GM19467 (cell line): Measurements from ENCODE around the gene RFTN1.
A peak's percentile ranks its signal among the peaks of the same experiment; 100 is the strongest.

Experiments
- ATAC-seq: cut with Tn5 transposase; IDR thresholded peaks from one replicate; pipeline ENCODE4 v1.9.1; 2021; ENCODE audit warnings: mild to moderate bottlenecking, moderate library complexity; ENCODE audit not compliant: unreplicated experiment

The RFTN1 gene

DNA sequence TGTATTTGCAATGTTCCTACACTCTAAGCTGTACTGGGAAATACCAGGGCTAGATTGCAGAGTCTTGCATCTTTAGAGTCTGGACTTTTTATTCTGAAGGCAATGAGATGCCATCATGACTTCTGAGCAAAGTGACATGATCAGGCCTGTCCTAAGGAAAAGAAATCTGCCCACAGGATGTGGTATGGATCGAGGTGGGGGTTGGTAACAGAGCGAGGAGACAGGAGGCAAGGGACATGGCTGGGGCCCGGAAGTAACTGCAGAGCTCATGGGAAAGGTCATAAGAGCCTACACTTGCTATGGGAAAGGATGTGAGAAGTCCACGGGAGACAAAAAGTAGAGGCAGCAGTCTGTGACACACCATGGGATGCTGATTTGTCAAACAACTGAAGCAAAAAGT, 126.9 kb downstream of the RFTN1 start:
- no peak for ATAC-seq

DNA sequence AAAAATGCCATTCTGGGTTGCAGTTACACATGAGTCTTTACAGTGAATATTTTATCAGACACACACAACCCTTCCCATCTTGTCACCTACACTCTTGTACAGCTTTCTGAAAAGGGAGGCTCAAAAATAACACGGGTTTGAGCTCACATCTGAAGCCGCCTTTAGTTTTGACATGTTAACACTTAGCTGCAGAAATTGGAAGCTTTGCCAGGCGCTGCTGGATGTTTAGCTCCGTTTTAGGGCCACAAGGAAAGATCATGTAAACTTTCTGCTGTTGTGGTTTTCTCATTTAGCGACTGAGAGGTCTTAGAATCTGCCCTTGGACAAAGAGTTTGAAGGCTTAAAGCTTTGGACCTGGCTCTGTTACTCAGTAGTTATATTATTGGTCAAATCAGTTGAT, 128.3 kb downstream of the RFTN1 start:
- ATAC-seq, result no peak

DNA sequence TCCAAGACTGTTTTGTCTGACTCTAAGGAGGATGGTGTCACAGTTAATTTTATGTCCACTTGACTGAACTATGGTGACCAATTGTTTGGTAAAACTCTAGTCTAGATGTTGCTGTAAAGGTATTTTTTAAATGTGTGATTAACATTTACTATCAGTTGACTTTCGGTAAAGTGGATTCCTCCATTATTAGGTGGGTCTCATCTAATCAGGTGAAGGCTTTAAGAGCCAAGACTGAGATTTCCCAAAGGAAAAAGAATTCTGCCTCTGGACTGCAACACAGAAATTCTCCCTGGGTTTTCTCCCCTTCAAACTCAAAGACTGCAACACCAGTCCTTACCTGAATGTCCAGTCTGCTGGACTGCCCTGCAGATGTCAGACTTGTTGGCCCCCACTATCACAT, 129.6 kb downstream of the RFTN1 start:
- ATAC-seq, result no peak

DNA sequence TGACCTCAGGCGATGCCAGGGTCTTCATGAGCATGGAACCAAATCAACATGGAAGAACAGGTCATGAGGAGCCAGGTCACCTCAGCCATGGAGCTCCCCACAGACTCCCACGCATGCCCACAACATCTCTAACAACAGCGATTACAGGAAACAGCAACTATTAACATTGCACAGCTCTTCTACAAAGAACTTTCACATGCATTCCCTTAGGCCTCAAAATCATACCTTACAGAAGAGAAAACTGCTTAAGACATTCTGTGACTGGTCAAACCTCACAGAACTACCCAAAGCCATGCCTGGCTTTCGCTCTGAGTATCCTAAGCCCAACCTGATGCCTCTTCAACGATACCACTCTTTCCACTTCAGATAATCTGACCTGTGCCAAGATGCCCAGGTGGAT, 130.7 kb downstream of the RFTN1 start:
- no peak for ATAC-seq

DNA sequence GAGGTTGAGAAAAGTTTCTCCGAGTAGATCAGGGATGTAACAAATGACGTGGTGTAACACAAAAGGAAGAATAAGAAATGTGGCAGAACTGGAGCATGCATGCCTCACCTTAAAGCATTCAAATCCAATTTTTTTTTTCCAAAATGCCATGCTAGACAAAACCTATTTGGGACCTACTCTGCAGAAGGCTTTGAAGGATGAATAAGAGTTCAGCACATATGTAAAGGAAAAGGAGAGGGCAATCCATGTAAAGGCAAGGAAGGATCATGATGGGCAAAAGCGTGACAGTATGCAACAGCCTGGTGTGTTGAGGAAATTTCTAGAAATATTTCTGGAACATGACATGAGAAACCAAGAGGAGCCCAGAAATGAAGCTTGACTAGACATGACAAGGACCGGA, 132.1 kb downstream of the RFTN1 start:
- no peak for ATAC-seq

DNA sequence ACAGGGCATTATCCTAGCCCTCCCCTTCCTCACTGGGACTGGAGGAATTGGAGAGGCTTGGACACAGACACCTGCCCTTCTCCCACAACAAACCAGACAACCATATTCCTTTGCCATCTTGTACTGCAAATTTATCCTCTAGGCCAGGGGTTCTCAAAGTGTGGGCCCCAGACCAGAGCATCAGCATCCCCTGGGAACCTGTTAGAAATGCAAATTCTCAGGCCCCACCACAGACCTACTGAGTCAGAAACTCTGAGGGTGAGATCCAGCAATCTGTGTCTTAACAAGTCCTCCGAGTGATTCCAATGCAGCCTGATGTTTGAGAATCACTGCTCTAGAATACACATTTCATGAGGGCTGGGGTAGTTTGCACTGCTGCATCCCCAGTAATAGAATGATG, 133.1 kb downstream of the RFTN1 start:
- ATAC-seq, result no peak

DNA sequence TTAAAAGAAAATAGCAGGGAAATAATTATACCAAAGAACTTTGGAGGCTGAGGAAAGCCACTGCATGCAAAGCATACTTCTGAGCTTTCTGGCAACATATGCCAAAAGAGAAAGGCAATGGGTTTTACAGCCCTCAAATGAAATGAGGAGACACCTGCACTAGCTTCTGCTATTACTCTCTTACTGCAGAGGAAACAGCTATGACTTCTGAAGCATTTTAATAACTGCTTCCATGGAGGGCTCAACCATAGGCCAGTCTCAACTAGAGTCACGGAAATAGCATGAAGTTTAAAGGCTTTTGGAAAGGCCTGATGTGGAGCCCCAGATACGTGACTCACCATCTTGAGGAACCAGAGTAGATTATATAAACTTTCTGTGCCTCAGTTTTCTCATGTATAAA, 133.7 kb downstream of the RFTN1 start:
- peak; percentile 26 for ATAC-seq

DNA sequence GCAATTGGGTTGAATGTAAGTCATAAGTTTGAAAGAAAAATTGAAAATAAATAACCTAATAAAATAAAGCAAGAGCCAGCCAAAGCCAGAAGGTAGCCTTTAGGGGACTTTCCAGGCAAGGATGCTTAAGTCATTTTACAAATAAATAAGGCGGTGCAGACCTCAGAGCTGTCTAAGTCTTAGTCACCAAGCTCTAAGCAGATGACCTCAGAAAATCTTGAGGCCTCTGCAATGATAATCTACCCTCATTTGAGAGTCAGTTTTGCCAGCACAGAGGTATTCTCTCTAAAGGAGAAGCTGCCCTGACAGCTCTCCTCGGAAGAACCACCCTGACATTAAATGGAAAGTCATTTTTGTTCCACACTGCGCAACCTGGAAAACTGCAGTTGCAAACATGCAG, 134.6 kb downstream of the RFTN1 start:
- ATAC-seq, result peak; percentile 47

DNA sequence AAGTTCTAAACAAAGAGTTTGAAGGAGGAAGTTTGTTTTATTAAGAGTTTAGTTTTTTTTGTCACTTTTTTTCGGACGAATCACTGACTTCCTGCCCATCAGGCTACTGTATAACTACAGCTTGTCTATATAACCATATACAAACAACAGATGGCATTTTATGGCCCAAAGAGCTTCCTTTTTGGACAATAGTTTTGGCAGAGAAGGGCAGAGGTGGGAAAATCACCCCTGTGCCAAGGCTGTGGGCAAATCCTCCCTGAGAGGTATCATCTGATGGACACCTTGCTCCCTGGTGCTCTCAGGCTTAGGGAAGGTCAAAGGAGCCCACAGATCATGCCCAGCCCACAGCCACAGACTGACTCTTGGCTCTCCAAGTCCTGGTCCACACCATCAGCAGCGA, 135.1 kb downstream of the RFTN1 start:
- ATAC-seq, result peak; percentile 5

DNA sequence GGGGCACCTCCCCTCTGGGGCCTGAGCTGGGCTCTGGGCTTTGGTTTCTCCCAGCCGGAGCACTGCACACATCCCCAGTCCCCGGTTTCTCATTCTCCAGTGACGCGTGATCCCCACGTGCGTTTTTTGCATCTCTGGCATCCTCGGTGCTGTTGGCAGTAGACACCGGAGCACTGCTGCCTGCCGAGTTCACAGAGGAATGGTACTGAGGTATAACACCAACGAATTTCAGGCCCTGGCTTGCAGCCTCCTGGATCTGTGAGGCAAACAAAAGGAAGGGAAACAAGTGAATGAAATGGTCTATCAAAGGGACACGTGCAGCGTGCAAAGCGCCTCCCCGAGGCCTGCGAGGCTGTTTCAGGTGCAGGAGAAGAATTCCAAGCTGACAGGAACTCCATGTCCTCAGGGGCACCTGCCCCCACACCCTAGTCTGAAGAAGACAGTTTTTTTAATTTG, 135.6 kb downstream of the RFTN1 start:
- no peak for ATAC-seq

DNA sequence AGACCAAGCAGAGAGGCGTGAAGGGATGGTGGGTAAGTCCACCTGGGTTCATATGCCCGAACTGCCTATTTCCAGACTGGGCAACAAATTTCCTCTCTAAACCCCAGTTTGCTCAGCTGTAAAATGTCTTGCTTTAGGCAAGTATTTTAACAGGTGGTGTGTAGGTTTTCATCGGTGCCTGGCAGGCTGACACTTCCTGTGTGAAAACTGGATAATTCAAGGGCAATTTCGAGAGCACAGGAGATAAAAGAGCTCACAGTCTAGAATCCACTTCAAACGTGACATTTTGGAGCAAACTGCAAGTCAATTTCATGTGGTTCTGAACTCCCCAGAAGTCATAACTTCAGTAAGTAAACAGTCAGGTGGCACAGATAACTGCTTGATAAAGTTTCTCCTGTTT, 136.3 kb downstream of the RFTN1 start:
- ATAC-seq, result no peak

DNA sequence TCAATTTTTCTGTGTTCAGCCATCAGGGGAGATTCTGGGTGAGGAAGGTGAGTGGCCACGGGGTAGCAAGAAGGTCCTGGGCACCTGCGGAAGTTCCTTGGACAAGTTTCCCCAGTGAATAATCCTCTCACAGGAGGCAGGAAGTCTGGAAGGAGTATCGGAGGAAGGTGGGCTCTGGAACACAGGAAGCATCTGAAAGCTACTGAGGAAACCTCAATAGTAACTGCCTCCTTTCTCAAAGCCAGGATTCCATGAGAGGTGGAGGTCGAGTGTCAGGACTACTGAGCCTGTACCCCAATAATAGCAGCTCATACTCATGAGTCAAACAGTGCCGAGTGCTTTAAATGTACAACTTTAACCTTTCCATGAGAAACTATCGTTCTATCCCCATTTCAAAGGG, 137.6 kb downstream of the RFTN1 start:
- ATAC-seq, result no peak

DNA sequence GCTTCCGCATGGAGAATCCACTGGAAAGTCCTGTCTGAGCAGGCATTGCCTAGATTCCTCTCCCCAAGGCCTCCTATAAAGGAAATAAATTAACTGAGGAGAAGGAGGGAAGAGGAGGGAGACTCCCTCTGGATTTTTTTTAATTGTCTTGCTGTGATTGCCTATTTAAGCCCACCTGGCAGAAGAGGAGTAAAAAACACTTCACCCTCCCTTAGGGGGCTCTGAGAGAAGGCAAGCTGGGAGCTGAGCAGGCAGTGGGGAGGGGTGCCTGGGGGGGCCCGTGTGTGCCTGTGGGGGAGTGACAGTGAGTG, 138.6 kb downstream of the RFTN1 start:
- ATAC-seq, result no peak

DNA sequence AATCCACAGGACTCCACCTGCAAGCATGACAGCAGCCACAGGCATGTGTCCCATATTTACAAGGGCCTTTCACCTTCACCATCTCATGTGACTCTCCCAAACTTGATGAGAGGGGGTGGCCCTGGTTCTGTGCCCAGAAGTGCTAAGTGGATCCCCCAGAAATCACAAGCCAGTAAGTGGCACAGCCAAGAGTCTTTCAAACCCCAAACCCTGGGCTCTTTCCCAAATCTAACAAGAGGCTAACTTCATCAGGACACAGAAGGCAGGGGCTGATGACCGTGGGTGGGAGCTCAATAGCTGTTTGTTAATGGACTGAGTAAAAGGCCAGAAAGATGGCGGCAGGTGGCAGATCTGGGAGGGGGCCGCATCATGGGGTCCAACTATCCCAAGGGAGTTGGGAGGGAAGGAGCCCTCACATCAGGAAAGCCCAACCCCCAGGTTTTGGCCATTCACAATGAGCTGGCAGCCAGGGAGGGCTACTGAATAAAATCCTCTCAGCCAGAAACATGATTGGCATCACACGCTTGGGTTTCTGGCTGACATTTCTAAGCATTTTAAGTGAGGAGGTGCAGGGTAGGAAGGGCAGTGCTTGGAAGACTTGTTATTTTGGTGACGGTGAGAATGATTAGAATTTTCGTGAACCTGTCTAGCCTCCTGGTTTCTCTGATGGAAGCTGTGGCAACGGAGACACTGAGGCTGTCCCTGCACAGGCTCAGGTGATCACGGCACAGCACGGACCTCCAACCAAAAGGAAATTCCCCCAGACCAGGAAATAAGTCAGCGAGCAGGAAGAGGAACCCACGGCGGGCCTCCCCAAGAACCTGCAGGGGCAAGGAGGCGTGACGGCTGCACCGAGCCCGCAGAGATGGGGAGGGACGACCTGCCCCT, 139.2 kb downstream of the RFTN1 start:
- peak; percentile 32 for ATAC-seq

DNA sequence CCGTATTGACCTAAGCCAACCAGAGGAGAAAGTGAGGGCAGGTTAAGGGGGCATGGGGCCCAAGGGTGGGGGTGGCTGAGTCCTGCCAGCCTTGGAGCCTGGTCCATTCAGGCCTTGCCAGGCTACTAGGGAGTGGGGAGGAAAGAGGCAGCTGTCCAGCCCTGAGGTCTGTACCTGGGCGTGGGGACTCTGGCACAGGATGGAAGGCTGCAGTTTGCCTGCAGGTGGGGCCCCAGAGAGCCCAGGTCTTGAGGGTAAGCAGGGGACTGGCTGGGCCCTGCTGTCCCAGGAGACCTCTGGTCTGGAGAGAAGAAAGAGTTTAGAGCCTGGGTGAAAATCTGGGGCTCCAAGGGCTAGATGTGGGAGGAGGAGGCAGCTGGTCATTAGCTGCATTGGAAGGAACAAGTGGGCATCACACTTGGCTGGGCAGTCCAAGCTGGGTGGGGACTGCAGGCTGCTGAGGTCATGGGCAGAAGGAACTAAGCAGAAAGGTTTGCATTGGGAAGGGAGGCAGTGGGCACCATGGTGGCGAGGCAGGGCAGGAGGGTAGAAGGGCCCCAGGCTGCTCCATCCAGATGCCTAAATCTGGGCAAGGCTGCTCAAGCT, 140.1 kb downstream of the RFTN1 start:
- ATAC-seq, result no peak

DNA sequence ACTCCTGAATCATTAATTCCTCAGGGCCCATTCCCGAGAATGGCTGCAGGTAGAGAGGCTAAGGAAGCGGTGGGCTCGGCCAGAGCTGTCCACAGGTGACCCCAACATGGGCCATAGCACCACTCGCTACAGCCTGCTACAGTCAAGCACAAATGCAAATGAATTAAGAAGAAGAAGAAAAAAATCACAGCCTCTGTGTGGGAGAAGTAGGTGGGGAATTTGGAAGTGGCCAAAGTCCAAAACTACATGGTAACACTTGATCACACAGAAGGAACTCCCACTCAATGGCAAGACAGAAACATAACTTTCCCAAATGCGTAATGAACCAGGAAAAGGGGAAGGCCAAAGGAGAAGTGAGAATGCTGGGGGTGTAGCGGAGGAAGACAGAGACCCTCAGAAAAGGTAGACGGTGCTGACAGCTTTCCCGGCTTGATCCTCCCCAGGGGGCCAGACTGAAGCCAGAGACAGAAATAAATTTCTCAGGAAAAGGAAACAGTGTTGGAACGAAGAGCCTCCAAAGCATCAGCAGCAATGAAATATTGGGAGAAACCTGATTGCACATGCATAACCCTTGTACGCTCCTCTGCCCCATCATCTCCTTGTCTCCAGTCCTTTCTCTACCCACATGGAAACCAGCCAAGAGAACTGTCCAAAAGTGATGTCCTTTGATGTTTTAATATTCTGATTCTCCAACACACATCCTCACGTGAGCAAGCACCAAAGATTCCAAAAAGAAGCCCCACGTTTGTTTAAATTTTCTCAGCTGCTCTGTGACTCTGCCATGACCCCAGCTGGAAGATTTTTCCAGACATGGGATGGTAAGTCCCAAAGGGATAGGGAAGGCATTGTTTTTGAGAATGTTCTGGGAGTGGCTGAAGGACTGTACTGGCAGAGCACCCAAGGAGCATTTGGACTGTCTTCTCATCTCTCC, 140.9 kb downstream of the RFTN1 start:
- ATAC-seq, result no peak

DNA sequence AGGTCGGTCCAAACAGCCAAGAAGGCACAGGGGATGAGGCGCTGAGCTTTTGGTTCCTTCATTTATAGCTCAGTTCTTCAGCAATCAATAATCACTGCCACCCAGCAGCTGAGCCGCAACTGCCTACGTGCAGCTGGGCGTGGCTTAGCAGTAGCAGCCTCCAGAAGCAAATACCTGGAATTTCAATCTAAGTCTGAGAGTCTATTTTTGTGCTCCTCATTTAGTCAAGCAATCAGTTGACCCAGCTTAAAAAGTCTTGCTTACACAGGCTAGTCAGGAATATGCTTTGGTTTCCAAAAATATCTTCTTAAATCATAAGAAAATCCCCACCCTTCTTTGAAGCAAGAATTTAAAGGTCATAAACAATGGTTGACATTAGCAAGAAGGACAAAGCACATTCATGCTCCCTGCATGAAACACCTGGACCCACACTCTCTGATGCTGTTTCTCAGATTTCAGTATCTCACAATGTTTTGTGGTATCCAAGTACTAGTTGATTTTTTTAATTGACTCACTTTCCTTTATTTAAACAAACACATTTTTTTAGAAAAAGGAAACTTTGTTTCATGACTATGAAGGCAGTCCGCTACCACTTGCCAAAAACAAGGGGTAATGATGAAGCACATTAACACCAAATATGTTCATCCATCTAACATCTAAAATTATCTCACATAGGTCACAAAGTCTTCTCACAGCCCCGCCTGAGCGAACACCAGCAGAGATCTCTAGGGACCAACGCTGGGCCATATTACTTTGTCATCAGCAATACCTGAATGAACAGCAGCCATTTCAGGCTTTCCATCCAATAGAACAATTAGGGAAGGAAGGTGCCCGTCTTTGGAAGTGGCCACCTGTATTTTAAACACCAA, 142.4 kb downstream of the RFTN1 start:
- no peak for ATAC-seq

DNA sequence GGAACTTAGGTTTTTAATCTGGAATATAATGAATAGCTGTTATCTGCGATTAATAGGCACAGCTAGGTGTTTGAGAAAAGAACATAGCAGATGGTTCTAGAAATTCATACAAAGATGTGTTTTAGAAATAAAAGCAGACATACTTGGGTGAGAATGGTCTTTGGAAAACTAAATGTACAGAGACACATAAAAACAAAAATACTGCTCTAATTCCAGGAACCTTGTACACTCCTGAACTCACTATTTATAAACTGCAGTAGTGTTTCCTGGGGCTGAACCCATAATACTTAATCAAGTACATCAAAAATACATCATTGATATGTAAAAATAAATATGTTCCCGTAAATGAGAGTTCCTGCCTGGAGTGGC, 143.0 kb downstream of the RFTN1 start:
- no peak for ATAC-seq

DNA sequence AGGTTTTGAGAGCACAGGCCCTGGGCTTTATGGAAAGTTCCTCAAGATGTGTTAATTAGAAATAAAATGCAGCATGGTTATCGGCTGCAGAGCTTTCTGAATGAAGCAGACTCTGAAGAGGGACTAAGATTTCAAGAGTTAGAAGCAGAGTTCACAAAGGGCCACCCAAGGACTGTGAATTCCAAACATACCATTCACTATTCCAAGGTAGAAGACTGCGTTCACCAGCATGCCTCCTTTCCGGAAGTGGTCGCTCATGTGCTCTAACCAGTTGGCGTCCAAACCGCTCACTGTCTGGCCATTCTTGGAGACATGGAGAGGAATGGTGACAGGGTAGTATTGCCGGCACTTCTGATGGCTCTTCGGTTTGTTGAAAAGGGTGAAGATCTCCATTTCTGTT, 143.6 kb downstream of the RFTN1 start:
- no peak for ATAC-seq

DNA sequence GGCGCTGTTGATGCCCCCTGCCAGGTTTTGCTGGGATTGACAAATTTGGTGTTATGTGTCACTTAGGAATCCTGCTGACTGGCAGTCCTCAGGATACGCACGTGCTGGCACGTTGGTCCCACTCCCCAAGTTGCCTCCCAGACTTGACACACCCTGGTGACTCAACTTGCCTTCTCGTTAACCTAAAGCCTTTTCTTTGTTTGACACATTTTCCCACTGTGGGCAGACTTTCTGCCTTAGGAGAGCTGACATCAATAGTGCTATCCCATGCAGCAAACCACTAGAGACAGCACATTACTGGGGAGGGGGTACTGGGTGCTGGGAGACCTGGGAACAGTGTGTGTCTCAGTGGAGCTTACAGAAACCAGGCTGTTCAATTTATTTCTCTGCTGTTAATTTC, 144.2 kb downstream of the RFTN1 start:
- no peak for ATAC-seq

DNA sequence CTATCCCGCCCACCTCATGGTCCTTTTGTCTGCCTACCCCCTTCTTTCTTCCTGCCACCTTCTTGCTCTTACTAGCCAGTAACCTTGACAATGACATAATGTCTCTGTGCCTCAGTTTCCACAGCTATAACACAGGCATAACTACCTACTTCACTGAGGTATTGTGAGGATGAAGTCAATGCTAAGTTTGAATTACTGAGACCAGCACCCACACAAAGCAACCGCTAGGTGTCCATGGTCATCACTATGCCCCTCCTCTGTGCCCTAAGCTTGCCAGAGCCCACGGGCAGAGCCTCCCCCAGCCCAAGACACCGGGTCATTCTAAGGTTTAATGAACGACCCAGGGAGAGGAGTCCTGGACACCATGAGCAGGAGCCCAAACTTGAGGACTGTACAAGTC, 146.9 kb downstream of the RFTN1 start:
- no peak for ATAC-seq
